Esophagus squamous epithelium (tissue), 4 donors: Measurements from ENCODE around the gene SLC3A2.

ENCODE experiments used
- CTCF ChIP-seq, 6 experiments: fragments of 450-650 bp in 4 of 6; fragments of 200-600 bp in 2 of 6; sonication (generic) in 2 of 6; IDR thresholded peaks; one replicate each; pipeline ENCODE4 v1.5.1; 2016 to 2019; ENCODE audit warnings: antibody characterized with exemption in 6 of 6, mild to moderate bottlenecking in 4 of 6, moderate library complexity in 4 of 6
- POLR2A ChIP-seq, 4 donors: fragments of 450-650 bp; IDR thresholded peaks; one replicate each; pipeline ENCODE4 v1.6.1; 2017; ENCODE audit warnings: antibody characterized with exemption in 4 of 4, mild to moderate bottlenecking in 4 of 4, moderate library complexity in 3 of 4

- TF ChIP-seq CTCF (IDR thresholded peaks at IDR 0.05) (no peak), POLR2A (IDR thresholded peaks at IDR 0.05) (no peak)
These were observed 43.1 kb downstream of the SLC3A2 start for GRCh38 chr11:62923601-62924411.
